ES-I3 (cell line): Measurements from ENCODE around the gene MFRP.

Experiments
- H3K36me3 ChIP-seq: 2 replicates; pipeline ENCODE4 v1.6.1; 2013; ENCODE audit warnings: mild to moderate bottlenecking, low read length, control low read depth, moderate library complexity; ENCODE audit not compliant: insufficient read depth
- H3K4me1 ChIP-seq: 2 replicates; pipeline ENCODE4 v1.6.1; 2013; ENCODE audit warnings: mild to moderate bottlenecking, control low read depth, low read length; ENCODE audit not compliant: insufficient read depth
- H3K9ac ChIP-seq: 2 replicates; pipeline ENCODE4 v1.6.1; 2013; ENCODE audit warnings: low read depth, mild to moderate bottlenecking, low read length, moderate library complexity
- H3K9me3 ChIP-seq: 2 replicates; pipeline ENCODE4 v1.6.1; 2013; ENCODE audit warnings: mild to moderate bottlenecking, low read length, moderate library complexity; ENCODE audit not compliant: control insufficient read depth, insufficient read depth

MFRP gene

DNA sequence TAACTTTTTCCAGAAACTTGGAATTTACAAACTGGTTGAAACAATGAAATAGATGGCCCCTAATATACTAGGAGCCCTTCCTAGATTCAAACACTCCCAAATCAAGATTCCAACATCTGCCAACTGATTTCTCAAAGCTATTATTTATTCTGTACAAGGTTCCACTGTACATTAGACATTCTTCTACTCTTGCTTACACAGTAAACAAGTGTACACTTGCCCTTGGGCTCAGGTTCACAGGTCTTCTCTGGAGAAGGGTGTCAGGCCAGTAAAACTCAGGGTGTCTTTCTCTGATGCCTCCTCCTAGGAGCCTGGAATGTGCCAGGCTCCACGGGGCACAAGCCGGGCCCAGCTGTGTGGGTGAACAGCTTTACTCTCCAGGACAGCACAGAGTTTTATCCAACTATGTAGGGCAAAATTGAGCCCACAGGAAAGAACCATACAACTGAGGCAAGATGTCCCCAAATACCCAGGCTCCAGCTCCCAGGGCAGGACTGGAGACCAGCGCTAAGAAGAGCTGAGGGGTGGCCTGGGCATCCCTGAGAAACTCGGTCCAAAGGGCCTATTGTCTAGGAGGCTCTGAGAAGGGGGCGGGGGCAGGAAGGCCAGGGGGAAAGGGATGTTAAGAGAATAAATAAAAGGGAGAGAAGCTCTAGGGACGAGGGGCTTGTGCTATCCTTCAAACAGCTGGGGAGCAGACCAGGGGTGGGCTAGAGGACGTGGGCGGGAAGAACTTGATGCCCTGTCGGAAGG is 8.8 kb upstream of the MFRP start:
- H3K36me3 ChIP-seq = no peaks in the 10 kb centered on the region
- H3K9ac ChIP-seq = no peak overlapping the region
- no peaks in the 10 kb centered on the region for H3K9me3 ChIP-seq
- peaks cover 5% of the 10 kb centered on the region for H3K4me1 ChIP-seq

DNA sequence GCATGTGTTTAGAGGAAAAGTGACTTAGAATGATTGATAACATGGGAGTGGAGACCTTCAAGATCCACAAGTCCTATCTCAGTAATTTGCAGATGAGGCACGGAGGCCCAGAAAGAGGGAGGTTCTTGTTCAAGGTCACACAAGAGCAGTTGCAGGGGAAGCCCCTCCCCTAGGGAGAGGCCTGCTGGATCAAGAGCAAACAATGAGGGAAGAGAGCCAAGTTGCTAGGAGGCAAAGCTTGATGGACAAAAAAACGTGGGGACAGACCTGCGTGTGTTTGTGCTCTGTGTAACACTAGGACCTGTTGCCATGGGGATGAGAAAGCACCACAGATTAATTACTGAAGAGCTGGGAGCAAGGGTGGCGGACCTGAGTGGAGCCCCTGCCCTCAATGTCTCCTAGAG is 6.4 kb upstream of the MFRP start:
- no peaks in the 10 kb centered on the region for H3K36me3 ChIP-seq
- no peak overlapping the region for H3K9ac ChIP-seq
- H3K4me1 ChIP-seq = peaks cover 5% of the 10 kb centered on the region
- no peaks in the 10 kb centered on the region for H3K9me3 ChIP-seq

DNA sequence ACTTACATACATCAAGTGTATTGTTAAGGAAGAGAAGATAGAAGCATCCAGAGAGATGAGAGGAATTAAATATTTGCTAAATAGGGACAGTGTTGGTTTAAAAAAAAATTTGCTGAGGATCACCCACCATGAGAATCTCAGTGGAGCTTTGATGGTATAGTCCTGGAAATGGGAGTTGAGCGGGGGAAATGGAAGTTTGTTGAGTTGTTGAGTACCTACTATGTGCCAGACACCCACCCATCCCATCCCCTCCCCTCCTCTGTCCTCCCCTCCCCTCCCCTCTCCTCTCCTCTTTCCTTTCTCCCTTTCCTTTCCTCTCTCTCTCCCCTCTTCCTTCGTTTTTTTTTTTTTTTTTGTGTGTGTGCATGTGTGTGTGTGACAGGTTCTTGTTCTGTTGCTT is 4.7 kb upstream of the MFRP start:
- H3K4me1 ChIP-seq = peaks cover 5% of the 10 kb centered on the region
- no peaks in the 10 kb centered on the region for H3K9me3 ChIP-seq
- H3K9ac ChIP-seq = no peak overlapping the region
- H3K36me3 ChIP-seq = no peaks in the 10 kb centered on the region

DNA sequence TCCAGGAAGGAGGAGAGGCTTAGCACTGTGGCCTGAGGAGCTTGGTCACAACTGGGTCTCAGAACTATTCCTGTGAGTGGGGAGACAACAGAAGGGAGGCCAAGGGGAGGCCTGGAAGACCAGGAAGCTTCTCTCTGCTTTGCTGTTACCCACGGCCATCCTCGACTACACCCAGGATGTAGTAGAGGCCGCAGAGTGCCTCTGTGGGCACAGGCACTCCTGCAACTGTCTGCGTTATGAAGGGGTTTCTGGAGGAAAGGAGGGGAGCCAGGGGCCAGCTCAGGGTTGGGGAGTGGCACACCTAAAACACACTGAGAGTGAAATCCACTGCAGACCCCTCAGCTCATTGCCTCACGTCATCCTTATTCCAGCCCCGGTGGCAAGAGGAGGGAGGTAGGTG is 3.8 kb upstream of the MFRP start:
- H3K4me1 ChIP-seq = peaks cover 5% of the 10 kb centered on the region
- no peaks in the 10 kb centered on the region for H3K36me3 ChIP-seq
- no peaks in the 10 kb centered on the region for H3K9me3 ChIP-seq
- no peak overlapping the region for H3K9ac ChIP-seq

DNA sequence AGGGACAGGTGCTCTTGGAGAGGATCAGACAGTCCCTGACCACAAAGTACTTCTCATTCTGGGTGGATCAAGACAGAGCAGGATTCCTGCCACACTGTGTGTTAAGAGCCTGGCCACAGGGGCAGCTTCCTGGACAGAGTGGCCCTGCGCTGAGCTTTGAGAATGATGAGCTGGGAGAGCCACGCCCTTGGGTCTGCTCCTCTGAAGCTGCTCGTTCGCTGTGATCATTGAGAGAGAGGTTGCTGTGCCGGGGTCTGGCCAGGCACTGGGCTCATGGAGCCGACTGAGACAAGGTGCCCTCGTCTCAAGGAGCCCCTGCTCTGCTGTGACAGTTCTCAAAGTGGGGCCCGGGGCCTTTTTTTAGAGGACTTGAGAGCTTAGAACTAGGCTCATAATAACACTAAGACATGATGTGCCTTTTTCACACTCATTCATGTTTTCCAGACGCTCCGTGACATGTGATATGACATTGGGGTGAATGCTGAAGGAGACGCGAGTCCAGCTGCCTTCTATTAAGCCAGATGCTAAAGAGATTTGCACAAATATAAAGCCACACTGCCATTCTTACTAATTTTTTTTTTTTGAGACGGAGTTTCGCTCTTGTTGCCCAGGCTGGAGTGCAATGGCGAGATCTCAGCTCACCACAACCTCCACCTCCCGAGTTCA is 1.6 kb upstream of the MFRP start:
- Histone ChIP-seq H3K4me1 (peaks cover 4% of the 10 kb centered on the region), H3K36me3 (no peaks in the 10 kb centered on the region), H3K9me3 (no peaks in the 10 kb centered on the region), H3K9ac (no peak overlapping the region)

DNA sequence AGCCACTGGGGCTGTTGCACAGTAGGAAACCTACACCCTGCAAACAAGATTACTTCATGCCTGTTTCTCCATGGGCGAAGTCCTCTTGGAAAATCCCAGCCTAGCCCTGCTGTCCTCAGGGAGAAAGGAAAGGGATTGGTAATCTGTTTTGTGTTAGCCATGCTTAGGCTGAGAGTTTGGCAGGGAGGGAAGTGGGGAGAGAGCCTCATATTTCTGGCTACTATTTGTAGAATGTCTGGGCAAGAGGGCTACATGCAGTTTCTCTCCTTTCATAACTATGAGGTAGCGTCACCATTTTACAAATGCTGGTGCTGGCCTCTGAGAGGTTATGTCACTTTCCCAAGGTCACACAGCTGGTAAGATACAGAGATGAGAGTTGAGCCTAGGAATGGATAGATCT is 737 bp upstream of the MFRP start:
- H3K36me3 ChIP-seq = no peaks in the 10 kb centered on the region
- no peak overlapping the region for H3K9ac ChIP-seq
- no peaks in the 10 kb centered on the region for H3K9me3 ChIP-seq
- no peaks in the 10 kb centered on the region for H3K4me1 ChIP-seq

DNA sequence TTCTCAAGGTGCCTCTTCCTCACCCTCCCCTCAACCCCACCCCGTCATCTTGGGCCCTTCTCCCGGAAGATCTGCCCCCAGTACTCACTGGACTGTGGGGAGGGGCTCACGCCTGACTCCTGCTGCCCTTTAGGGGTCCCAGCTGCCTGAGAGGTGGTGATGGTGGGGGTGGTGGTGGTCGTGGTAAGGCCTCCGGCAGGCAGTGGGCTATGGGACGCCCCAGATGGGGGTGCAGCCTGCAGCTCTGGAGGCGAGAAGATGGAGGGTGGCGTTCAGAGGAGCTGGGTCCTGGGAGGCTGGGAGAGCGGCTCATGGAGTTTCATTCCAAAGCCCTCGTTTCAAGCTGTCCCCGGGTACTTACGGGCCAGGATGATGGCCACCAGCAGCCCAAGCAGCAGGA is 820 bp downstream of the MFRP start:
- Histone ChIP-seq H3K9ac (no peak overlapping the region), H3K9me3 (no peaks in the 10 kb centered on the region), H3K4me1 (peaks cover 10% of the 10 kb centered on the region; the same call in 1 of the 2 replicates), H3K36me3 (no peaks in the 10 kb centered on the region)

DNA sequence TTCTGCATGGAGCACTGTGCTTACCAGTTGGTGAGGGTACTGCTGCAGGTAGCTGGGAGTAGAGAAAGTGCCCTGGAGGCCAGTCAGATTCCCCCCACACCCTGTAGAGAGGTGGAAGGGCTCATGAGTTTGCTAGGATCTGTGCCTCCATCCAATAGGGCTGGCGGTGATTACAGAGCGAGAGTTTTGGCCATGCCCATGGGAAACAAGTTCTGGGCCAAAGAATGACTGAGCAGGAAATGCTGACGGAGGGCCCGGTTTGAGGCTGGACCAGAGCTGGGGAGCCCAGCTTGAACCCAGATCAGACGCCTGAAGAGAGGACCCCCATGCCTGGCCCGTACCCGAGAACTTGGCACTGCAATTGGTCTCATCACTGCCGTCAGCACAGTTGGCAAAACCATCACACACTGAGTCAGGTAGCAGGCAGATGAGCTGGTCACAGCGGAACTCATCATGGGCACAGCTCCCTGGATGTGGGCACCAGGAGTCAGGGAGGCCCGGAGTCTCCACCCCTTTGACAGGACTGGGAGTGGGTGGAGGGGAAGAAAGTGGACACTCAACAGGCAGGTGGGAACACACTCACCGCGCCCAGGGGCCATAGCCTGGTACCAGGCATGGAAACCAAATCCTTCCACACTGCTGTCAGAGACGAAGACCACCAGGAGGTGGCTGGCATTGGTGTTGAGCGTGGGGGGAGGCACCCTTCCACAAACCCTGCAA is 2.1 kb downstream of the MFRP start:
- Histone ChIP-seq H3K36me3 (no peaks in the 10 kb centered on the region), H3K9ac (no peak overlapping the region), H3K9me3 (no peaks in the 10 kb centered on the region), H3K4me1 (peaks cover 10% of the 10 kb centered on the region; the same call in 1 of the 2 replicates)

DNA sequence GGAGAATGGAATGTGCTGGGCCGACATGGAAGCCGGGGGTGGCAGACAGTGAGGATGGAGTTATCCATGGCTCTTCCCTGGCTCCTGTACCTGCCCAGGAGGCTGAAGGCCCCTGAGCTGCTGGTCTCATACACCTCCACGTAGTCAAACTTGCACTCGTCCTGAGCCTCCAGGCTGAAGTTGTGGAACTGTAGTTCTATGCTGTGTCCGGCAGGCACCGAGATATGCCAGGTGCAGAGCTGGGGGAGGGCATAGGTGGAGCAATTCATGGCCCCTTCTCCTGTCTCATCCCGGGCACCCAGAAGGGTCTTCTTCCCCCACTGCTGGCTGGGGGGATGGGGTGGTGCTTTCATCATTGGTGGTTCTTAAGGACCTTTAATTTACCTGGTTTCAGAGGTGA is 2.8 kb downstream of the MFRP start:
- H3K9ac ChIP-seq = no peak overlapping the region
- H3K4me1 ChIP-seq = peaks cover 10% of the 10 kb centered on the region; the same call in 1 of the 2 replicates
- no peaks in the 10 kb centered on the region for H3K36me3 ChIP-seq
- no peaks in the 10 kb centered on the region for H3K9me3 ChIP-seq

DNA sequence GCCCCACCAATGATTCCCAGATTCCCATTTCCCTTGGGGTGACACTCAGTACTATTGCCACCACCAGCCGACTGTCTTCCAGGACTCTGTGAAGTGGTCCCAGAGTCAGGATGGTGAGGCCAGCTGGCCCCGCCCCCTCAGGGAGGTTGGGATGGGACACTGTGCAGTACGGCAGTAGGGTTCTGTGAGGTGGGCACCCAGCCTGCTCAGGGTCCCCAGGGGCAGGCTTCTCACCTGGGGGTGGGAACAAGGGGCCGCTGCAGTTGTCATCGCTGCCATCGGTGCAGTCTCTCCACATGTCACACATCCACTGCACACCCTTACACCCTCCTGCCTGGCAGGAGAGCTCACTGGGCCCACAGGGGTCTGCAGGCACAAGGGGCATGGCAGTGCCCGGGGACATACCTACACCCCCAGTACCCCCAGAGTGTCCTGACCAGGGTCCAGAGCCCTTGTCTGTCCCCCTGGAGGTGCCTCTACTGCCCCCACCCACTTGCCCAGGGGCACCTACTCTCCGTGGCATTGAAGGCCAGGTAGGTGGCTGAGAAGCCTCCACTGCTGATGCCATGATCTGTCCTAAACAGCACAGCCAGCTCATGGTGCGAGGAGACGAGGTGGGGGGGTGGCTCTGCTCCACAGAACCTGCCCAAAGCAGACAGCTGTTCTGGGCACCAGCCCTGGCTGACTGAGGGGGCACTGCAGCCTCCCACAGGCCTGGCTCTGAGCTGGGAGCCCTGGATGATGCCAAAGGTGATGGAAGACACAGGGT is 4.0 kb downstream of the MFRP start:
- H3K9ac ChIP-seq = no peak overlapping the region
- H3K4me1 ChIP-seq = peaks cover 13% of the 10 kb centered on the region; the same call in 1 of the 2 replicates
- no peaks in the 10 kb centered on the region for H3K36me3 ChIP-seq
- no peaks in the 10 kb centered on the region for H3K9me3 ChIP-seq

DNA sequence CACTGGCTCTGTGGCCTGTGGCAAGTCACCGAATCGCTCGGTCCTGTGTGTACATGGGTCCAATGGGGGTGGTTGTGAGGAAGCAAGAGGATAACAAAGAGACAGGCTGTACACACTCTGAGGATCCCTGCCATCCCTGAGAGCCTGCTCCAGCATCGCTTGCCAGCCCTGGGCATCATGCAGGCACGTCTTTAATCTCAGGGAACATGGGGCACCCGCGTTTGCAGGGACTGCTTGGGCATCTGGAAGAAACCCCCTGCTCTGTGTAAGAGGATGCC is 4.5 kb downstream of the MFRP start:
- Histone ChIP-seq H3K36me3 (no peaks in the 10 kb centered on the region), H3K4me1 (peaks cover 18% of the 10 kb centered on the region; the same call in 1 of the 2 replicates), H3K9ac (no peak overlapping the region), H3K9me3 (no peaks in the 10 kb centered on the region)

DNA sequence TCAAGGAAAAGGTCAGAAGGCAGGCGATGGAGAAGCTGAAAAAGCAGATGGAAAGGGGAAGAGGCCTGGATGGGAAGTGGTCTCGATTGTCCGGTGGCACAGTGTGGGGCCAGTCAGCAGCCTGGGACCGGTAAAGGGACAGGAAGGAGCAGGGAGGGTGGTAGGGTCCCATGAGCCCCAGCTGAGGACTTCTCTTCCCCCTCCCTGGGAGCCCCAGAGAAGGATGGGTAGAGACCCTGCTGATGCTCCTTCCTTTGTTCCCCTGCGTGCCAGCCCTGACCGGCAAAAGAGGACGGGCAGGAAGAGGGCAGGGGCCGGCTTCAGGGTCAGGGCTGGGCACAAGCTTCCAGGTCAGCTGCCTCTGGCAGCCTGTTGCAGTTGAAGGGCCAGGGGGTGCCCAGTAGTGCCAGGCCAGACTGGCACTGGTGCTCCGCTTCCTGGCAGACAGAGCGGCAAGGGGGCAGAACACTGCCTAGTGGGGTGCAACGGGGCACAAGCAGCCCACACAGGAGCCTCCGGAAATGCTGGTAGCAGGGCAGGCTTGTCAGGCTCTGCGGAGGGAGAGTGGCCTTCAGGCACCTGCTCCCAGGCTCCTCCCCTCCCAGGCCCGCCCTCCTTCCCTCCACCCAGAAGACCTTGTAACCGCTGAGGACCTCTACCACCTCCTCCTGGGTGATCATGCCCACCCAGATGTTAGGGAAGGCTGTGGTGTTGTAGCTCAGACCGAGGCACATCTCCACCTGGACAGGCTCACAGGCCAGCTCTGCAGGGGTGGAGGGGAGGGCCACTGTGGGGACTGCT is 5.1 kb downstream of the MFRP start:
- H3K36me3 ChIP-seq = no peaks in the 10 kb centered on the region
- H3K9me3 ChIP-seq = no peaks in the 10 kb centered on the region
- H3K9ac ChIP-seq = peak overlapping the region; percentile 65; the same call in 1 of the 2 replicates

DNA sequence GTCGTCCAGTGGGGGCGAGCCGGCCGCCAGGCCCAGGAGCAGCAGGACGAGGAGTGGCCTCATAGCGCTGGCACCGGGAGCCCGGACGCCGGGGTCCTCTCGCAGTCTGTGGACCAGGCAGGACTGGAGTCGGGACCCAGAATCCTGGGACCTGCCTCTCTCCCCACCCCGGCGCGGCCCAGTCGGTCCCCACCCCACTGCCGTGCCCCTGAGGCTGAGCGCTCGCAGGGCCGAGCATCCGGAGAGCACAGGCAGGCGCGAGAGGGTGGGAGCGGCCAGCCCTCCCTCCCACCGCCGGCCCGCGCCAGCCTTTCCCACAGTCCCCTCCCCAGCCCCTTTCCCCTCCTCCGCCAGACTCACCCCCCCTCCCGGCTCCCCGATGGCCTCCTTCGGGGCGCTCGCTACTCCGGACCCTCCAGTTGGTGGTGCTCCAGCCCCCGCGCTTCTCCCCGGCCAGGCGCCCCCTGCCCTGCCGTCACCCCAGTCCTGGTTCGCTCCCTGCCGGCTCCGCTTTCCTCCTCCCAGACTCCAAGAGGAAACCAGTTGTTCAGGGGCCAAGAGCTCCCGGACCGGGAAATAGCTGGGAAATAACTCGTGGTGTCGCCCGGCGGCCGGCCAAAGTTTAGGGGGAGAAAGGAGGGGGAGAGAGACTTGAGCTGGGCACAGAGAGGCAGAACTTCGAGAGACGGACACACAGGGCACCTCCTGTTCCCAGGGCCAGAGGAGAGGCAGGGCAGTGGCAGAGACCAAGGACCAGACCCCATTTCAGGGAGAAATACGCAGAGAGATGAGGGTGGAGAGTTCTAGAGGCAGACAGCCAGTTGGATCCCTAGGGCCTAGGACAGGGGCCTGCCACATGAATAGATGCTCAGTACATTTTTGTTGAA is 5.9 kb downstream of the MFRP start, which contains the start of gene C1QTNF5:
TSS of gene C1QTNF5 (minus strand) at position 549 of the 887 bp plus-strand sequence. CDS start at position 63, 486 bp downstream.
- Histone ChIP-seq H3K9me3 (no peaks in the 10 kb centered on the region), H3K4me1 (peaks cover 19% of the 10 kb centered on the region; the same call in 1 of the 2 replicates), H3K36me3 (no peaks in the 10 kb centered on the region), H3K9ac (peak within 1 kb of the TSS; percentile 65)

More for the DNA sequence above, 5.1 kb downstream of the MFRP start:
- H3K4me1 ChIP-seq = peaks cover 19% of the 10 kb centered on the region; the same call in 1 of the 2 replicates
